ENCODE measurements around the gene AKAP10.

The AKAP10 gene

GRCh38 chr17:19857640-19858039, 120.0 kb downstream of the AKAP10 start:
- no peak for DNase-seq

Data from femur (tissue), 1 donor.